T follicular helper cell (primary cell): ENCODE results near the gene HSD17B7.

Experiments used
- DNase-seq: peaks from one replicate; pipeline ENCODE4 v3.0.0-alpha.2; 2020; ENCODE audit warnings: low read depth

HSD17B7 gene

GRCh38 chr1:162857850-162858249, 67.3 kb downstream of the HSD17B7 start:
- no peak for DNase-seq

- DNase-seq, result no peak
Measured at GRCh38 chr1:162859191-162859590, 68.7 kb downstream of the HSD17B7 start.

GRCh38 chr1:162861101-162861500, 70.6 kb downstream of the HSD17B7 start, which contains the start of gene CCDC190:
TSS of gene CCDC190 (minus strand) at chr1:162861175. CDS start at chr1:162859646, 1,529 bp downstream.
- DNase-seq, result no peak

GRCh38 chr1:162861625-162862024, 71.1 kb downstream of the HSD17B7 start:
- no peak for DNase-seq
